Body of pancreas (tissue), 4 donors: ENCODE data around the gene TEX13D. TPM values are rescaled to one million over a fixed set of nuclear protein-coding genes. Genes with fewer than 3 reads are reported as not detected.

Experiments
- ATAC-seq: fragments of 150-250 bp; one replicate; pipeline ENCODE4 v1.9.1; 2016
- DNase-seq, 4 donors: peaks; one replicate each; pipeline ENCODE4 v3.0.0-alpha.2; 2019
- H3K27ac ChIP-seq, 4 donors: fragments of 200-600 bp; sonication (generic); 1 replicate in 3 of 4; 2 replicates in 1 of 4; pipeline versions ENCODE4 v1.5.1 to v1.6.1; 2016 to 2019; ENCODE audit warnings: mild to moderate bottlenecking in 1 of 4, mixed read lengths in 1 of 4, moderate library complexity in 1 of 4
- H3K27me3 ChIP-seq, 2 donors: fragments of 200-600 bp; sonication (generic); one replicate each; pipeline ENCODE4 v1.6.0; 2016; ENCODE audit warnings: mild to moderate bottlenecking in 1 of 2
- H3K36me3 ChIP-seq, 2 donors: fragments of 200-600 bp; sonication (generic); replicated peaks in 1 of 2; 2 replicates each; pipeline ENCODE4 v1.5.1; 2016; ENCODE audit warnings: low read depth in 2 of 2; ENCODE audit not compliant: insufficient read depth in 1 of 2
- H3K4me1 ChIP-seq: fragments of 200-600 bp; sonication (generic); one replicate; pipeline ENCODE4 v1.6.0; 2016
- H3K4me3 ChIP-seq, 2 donors: fragments of 200-600 bp; sonication (generic); 1 replicate in 1 of 2; 2 replicates in 1 of 2; pipeline ENCODE4 v1.5.1; 2016 to 2019
- H3K9me3 ChIP-seq, 3 donors: fragments of 200-600 bp; sonication (generic); 1 replicate in 2 of 3; 2 replicates in 1 of 3; pipeline ENCODE4 v1.5.1; 2016
- CTCF ChIP-seq, 7 experiments: fragments of 450-650 bp in 4 of 7; fragments of 200-600 bp in 3 of 7; sonication (generic) in 3 of 7; IDR thresholded peaks; one replicate each; pipeline ENCODE4 v1.5.1; 2016 to 2019; ENCODE audit warnings: antibody characterized with exemption in 7 of 7
- POLR2A ChIP-seq, 3 donors: fragments of 450-650 bp; IDR thresholded peaks; one replicate each; pipeline ENCODE4 v1.6.1; 2016; ENCODE audit warnings: antibody characterized with exemption in 3 of 3, mild to moderate bottlenecking in 2 of 3
- WGBS, 2 donors: methylation state at CpG; one replicate each; pipeline ENCODE4 v1.1.5; 2017; 5-methylcytosine and 5-hydroxymethylcytosine counted together
- intact Hi-C: fragments of 100-400 bp; cut with DNase I; formaldehyde crosslinking; loops from one replicate; pipeline ENCODE4 v1.15.1; 2023
- total RNA-seq, 2 donors: library from RNA; depleted of rRNA; stranded (reverse); fragments of >200 nt; gene quantifications; one replicate each; pipeline ENCODE4 v1.1.0, GENCODE V29; 2016

The TEX13D gene
- total RNA-seq, 2 donors from 2014 or later: not detected

- DNase-seq (no peak), ATAC-seq (no peak)
- H3K27ac ChIP-seq: no peak overlapping the region
- H3K4me3 ChIP-seq: no peak overlapping the region
- no peak for TF ChIP-seq POLR2A (IDR thresholded peaks at IDR 0.05)
- no peak for TF ChIP-seq CTCF (IDR thresholded peaks at IDR 0.05)
- intact Hi-C loops: no loop called here
- H3K9me3 ChIP-seq: no peaks in the 10 kb centered on the region
- 85 to 92% methylated on average over 6 of the region's 6 CpGs for WGBS, 2 donors
- no peaks in the 10 kb centered on the region for H3K36me3 ChIP-seq
- no peaks in the 10 kb centered on the region for H3K27me3 ChIP-seq
- H3K4me1 ChIP-seq: no peaks in the 10 kb centered on the region
Measured at GRCh38 chrX:124348885-124349453, 16.5 kb downstream of the TEX13D start.

GRCh38 chrX:124354648-124355047 is 22.2 kb downstream of the TEX13D start:
- no peaks in the 10 kb centered on the region for H3K36me3 ChIP-seq
- TF ChIP-seq POLR2A (IDR thresholded peaks at IDR 0.05) (no peak), CTCF (IDR thresholded peaks at IDR 0.05) (no peak)
- intact Hi-C loops: no loop called here

GRCh38 chrX:124358800-124359383 is 26.4 kb downstream of the TEX13D start:
- Histone ChIP-seq H3K36me3 (no peaks in the 10 kb centered on the region), H3K4me3 (no peak overlapping the region), H3K27ac (no peak overlapping the region), H3K9me3 (no peaks in the 10 kb centered on the region), H3K4me1 (no peaks in the 10 kb centered on the region), H3K27me3 (no peaks in the 10 kb centered on the region)
- no peak for DNase-seq
- ATAC-seq: no peak
- TF ChIP-seq POLR2A (IDR thresholded peaks at IDR 0.05) (no peak), CTCF (IDR thresholded peaks at IDR 0.05) (no peak)
- intact Hi-C loops: no loop called here
- 45 to 70% methylated on average over 3 of the region's 3 CpGs for WGBS, 2 donors

More at GRCh38 chrX:124354648-124355047, 22.2 kb downstream of the TEX13D start:
- Histone ChIP-seq H3K4me1 (no peaks in the 10 kb centered on the region), H3K9me3 (no peaks in the 10 kb centered on the region), H3K27ac (no peak overlapping the region), H3K4me3 (no peak overlapping the region), H3K27me3 (no peaks in the 10 kb centered on the region)
- 49 to 53% methylated on average over 2 of the region's 2 CpGs for WGBS, 2 donors
- DNase-seq (no peak), ATAC-seq (no peak)

GRCh38 chrX:124362072-124362471 is 29.6 kb downstream of the TEX13D start:
- DNase-seq (no peak), ATAC-seq (no peak)
- Histone ChIP-seq H3K4me3 (no peak overlapping the region), H3K9me3 (no peaks in the 10 kb centered on the region), H3K27ac (no peak overlapping the region), H3K4me1 (no peaks in the 10 kb centered on the region), H3K27me3 (no peaks in the 10 kb centered on the region), H3K36me3 (no peaks in the 10 kb centered on the region)
- TF ChIP-seq CTCF (IDR thresholded peaks at IDR 0.05) (no peak), POLR2A (IDR thresholded peaks at IDR 0.05) (no peak)
- intact Hi-C loops: no loop called here
- 58 to 60% methylated on average over 2 of the region's 2 CpGs for WGBS, 2 donors

GRCh38 chrX:124362761-124363160 is 30.3 kb downstream of the TEX13D start:
- TF ChIP-seq CTCF (IDR thresholded peaks at IDR 0.05) (no peak), POLR2A (IDR thresholded peaks at IDR 0.05) (no peak)
- ATAC-seq (no peak), DNase-seq (no peak)
- Histone ChIP-seq H3K9me3 (no peaks in the 10 kb centered on the region), H3K4me3 (no peak overlapping the region), H3K27me3 (no peaks in the 10 kb centered on the region), H3K4me1 (no peaks in the 10 kb centered on the region), H3K27ac (no peak overlapping the region), H3K36me3 (no peaks in the 10 kb centered on the region)
- WGBS, 2 donors: 77 to 79% methylated on average over 1 of the region's 1 CpG
- intact Hi-C loops: no loop called here
